Right lobe of liver (tissue), 6 donors: ENCODE data around the gene ARRDC1. TPM values are rescaled to one million over a fixed set of nuclear protein-coding genes. Genes with fewer than 3 reads are reported as not detected.

ENCODE experiments used
- ATAC-seq, 4 donors: fragments of 200-7000 bp; cut with Tn5 transposase; one replicate each; pipeline ENCODE4 v1.9.1; 2020; ENCODE audit warnings: mild to moderate bottlenecking in 4 of 4, moderate library complexity in 4 of 4
- DNase-seq, 3 donors: peaks; one replicate each; pipeline ENCODE4 v3.0.0-alpha.2; 2020
- H3K27ac ChIP-seq, 3 donors: fragments of 200-600 bp; one replicate each; pipeline ENCODE4 v1.8.0; 2022
- H3K27me3 ChIP-seq, 2 donors: fragments of 200-600 bp; one replicate each; pipeline ENCODE4 v1.8.0; 2022
- H3K36me3 ChIP-seq, 4 donors: fragments of 200-600 bp; sonication (generic) in 1 of 4; one replicate each; pipeline versions ENCODE4 v1.5.1 to v1.8.0; 2017 to 2022; ENCODE audit warnings: control low read depth in 1 of 4
- H3K4me1 ChIP-seq, 4 donors: fragments of 200-600 bp; sonication (generic) in 1 of 4; one replicate each; pipeline versions ENCODE4 v1.5.1 to v1.8.0; 2017 to 2022; ENCODE audit warnings: control low read depth in 1 of 4
- H3K4me3 ChIP-seq, 3 donors: fragments of 200-600 bp; one replicate each; pipeline ENCODE4 v1.8.0; 2022
- H3K9me3 ChIP-seq, 4 donors: fragments of 200-600 bp; sonication (generic) in 1 of 4; one replicate each; pipeline versions ENCODE4 v1.5.1 to v1.8.0; 2017 to 2022; ENCODE audit warnings: control low read depth in 1 of 4
- CTCF ChIP-seq, 4 donors: fragments of 200-600 bp in 3 of 4; fragments of 450-650 bp in 1 of 4; IDR thresholded peaks; one replicate each; pipeline versions ENCODE4 v1.5.1 to v1.8.0; 2016 to 2022; ENCODE audit warnings: antibody characterized with exemption in 4 of 4, mild to moderate bottlenecking in 2 of 4
- POLR2A ChIP-seq: fragments of 450-650 bp; IDR thresholded peaks from one replicate; pipeline ENCODE4 v1.6.1; 2017; ENCODE audit warnings: antibody characterized with exemption, mild to moderate bottlenecking
- WGBS: methylation state at CpG from one replicate; pipeline ENCODE4 v1.1.6; 2018; ENCODE audit warnings: low coverage, low lambda C conversion rate; ENCODE audit not compliant: insufficient coverage; ENCODE audit errors: missing lambda C conversion rate; 5-methylcytosine and 5-hydroxymethylcytosine counted together
- intact Hi-C, 2 donors: fragments of 100-400 bp; cut with DNase I; formaldehyde crosslinking; loops; one replicate each; pipeline versions ENCODE4 v1.11.2 to v1.14.1; 2022
- total RNA-seq, 6 experiments: library from RNA; depleted of rRNA in 2 of 6; stranded (reverse); fragments of >200 nt in 2 of 6; fragmentation: NEBNext Ultra II Directional in 3 of 6; extraction: Animal tissue kit (Norgen Biotek cat#: 25700) in 3 of 6; gene quantifications; one replicate each; pipeline versions ENCODE4 v1.1.0 to v1.2.4, GENCODE V29; 2016 to 2023
- donor health status: DM: no; HTN: yes; CAD: no.
- donor health status: DM: no; HTN: no; CAD: no.
- donor health status: DM: no; HTN: no; CAD: no.
- donor health status: DM: no; HTN: yes; CAD: no.
- donor health status: DM: no; HTN: yes; CAD: no.

The ARRDC1 gene
- total RNA-seq, 6 experiments from 2014 or later, result 19.1 to 45.0 (median 25.2) TPM

GRCh38 chr9:137642118-137642601 is 36.7 kb downstream of the ARRDC1 start:
- Histone ChIP-seq H3K27me3 (no peaks in the 10 kb centered on the region), H3K36me3 (peaks cover 0 to 3% (median 0%) of the 10 kb centered on the region in 4 donors), H3K27ac (no peak overlapping the region), H3K4me1 (peaks cover 0 to 12% (median 3%) of the 10 kb centered on the region in 4 donors), H3K9me3 (no peaks in the 10 kb centered on the region), H3K4me3 (no peak overlapping the region)
- intact Hi-C loops, result no loop called here
- TF ChIP-seq POLR2A, result no peak
- no peak for TF ChIP-seq CTCF (IDR thresholded peaks at IDR 0.05)
- WGBS, result 100% methylated on average over 7 of the region's 10 CpGs
- ATAC-seq (no peak), DNase-seq (no peak)

GRCh38 chr9:137642892-137643291 is 37.4 kb downstream of the ARRDC1 start:
- no peak for ATAC-seq
- Histone ChIP-seq H3K4me1 (peaks cover 0 to 12% (median 3%) of the 10 kb centered on the region in 4 donors), H3K9me3 (no peaks in the 10 kb centered on the region), H3K27ac (no peak overlapping the region), H3K36me3 (peaks cover 0 to 3% (median 0%) of the 10 kb centered on the region in 4 donors), H3K27me3 (no peaks in the 10 kb centered on the region), H3K4me3 (no peak overlapping the region)
- no peak for DNase-seq
- TF ChIP-seq POLR2A (no peak), CTCF (IDR thresholded peaks at IDR 0.05) (no peak)
- WGBS, result 93% methylated on average over 3 of the region's 5 CpGs
- intact Hi-C loops, result no loop called here

GRCh38 chr9:137643921-137644320 is 38.4 kb downstream of the ARRDC1 start:
- Histone ChIP-seq H3K27ac (no peak overlapping the region), H3K27me3 (no peaks in the 10 kb centered on the region), H3K36me3 (peaks cover 0 to 3% (median 0%) of the 10 kb centered on the region in 4 donors), H3K4me3 (no peak overlapping the region), H3K4me1 (peaks cover 0 to 7% (median 3%) of the 10 kb centered on the region in 4 donors), H3K9me3 (no peaks in the 10 kb centered on the region)
- intact Hi-C loops, result no loop called here
- no peak for ATAC-seq
- TF ChIP-seq CTCF (IDR thresholded peaks at IDR 0.05), result no peak
- TF ChIP-seq POLR2A, result no peak
- DNase-seq, result no peak
- WGBS, result 95% methylated on average over 12 of the region's 14 CpGs

- Histone ChIP-seq H3K27ac (no peak overlapping the region), H3K36me3 (peaks cover 0 to 3% (median 0%) of the 10 kb centered on the region in 4 donors), H3K27me3 (no peaks in the 10 kb centered on the region), H3K4me3 (no peak overlapping the region), H3K9me3 (no peaks in the 10 kb centered on the region), H3K4me1 (no peaks in the 10 kb centered on the region)
- intact Hi-C loops, result no loop called here
- ATAC-seq (no peak), DNase-seq (no peak)
- 84% methylated on average over 5 of the region's 5 CpGs for WGBS
- no peak for TF ChIP-seq POLR2A
- TF ChIP-seq CTCF (IDR thresholded peaks at IDR 0.05), result no peak
Measured at GRCh38 chr9:137645211-137645610, 39.7 kb downstream of the ARRDC1 start.
